ENCODE results near the gene ITGA2B. TPM values are rescaled to one million over a fixed set of nuclear protein-coding genes. Genes with fewer than 3 reads are reported as not detected.

Gene ITGA2B
- total RNA-seq, 1 donor from 2014 or later, result 0.86 TPM

DNA sequence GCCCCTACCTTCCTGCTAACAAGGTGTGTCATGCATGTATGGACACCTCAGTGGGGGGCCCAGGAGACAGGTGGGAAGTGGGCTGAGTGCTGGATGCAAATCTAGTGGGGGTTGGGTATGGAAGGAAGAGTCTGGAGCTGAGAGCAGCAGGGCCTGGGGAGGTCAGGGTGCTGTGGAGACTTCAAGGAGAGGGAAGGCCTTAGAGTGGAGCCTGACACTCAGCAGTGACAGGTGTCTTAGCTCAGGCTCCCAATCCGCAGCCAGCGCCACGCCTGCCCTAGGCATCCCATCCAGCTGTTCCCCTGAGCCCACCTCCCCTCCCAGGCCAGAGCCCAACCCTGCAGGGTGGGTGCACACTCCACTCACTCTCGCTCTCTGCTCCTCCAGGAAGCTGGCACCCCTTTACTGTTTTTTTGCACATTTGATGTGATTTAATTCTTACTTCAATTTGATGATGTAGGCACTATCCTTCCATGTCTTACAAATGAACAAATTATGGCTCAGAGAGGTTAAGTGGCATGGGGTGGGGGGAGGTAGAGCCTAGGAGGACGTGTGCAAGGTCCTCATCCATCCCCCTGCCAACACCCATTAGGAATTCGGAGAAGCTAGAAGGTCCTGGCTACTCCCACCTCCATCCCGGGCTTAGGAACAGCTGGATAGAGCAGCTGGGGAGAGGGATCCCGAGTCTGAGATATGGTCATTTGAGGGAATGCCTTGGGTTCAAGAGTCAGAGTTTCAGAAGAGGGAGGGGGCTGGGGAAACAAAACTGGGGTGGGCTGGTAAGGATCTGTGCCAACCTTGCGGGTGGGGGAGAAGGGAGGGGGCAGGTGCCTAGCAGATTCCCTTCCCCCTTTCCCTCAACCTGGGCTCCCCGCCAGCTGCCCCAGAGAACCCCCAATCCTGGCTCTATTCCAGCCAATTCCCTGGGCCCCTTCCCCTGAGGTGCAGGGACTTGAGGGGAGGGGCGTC lies 27.9 kb downstream of the ITGA2B start:
- Mint-ChIP-seq H3K9me3 (ENCODE audit: unreplicated experiment) (no peaks in the 10 kb centered on the region), H3K27ac (ENCODE audit: unreplicated experiment) (no peak overlapping the region), H3K4me3 (ENCODE audit: unreplicated experiment) (no peak overlapping the region), H3K27me3 (ENCODE audit: unreplicated experiment) (peaks cover 17% of the 10 kb centered on the region), H3K4me1 (ENCODE audit: unreplicated experiment) (peaks cover 17% of the 10 kb centered on the region), H3K36me3 (ENCODE audit: unreplicated experiment) (no peaks in the 10 kb centered on the region)
- TF ChIP-seq, protein P1, sequence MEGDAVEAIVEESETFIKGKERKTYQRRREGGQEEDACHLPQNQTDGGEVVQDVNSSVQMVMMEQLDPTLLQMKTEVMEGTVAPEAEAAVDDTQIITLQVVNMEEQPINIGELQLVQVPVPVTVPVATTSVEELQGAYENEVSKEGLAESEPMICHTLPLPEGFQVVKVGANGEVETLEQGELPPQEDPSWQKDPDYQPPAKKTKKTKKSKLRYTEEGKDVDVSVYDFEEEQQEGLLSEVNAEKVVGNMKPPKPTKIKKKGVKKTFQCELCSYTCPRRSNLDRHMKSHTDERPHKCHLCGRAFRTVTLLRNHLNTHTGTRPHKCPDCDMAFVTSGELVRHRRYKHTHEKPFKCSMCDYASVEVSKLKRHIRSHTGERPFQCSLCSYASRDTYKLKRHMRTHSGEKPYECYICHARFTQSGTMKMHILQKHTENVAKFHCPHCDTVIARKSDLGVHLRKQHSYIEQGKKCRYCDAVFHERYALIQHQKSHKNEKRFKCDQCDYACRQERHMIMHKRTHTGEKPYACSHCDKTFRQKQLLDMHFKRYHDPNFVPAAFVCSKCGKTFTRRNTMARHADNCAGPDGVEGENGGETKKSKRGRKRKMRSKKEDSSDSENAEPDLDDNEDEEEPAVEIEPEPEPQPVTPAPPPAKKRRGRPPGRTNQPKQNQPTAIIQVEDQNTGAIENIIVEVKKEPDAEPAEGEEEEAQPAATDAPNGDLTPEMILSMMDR (IDR thresholded peaks at IDR 0.05), result no peak
- DNase-seq (ENCODE audit: extremely low spot score, unreplicated experiment), result no peak

DNA sequence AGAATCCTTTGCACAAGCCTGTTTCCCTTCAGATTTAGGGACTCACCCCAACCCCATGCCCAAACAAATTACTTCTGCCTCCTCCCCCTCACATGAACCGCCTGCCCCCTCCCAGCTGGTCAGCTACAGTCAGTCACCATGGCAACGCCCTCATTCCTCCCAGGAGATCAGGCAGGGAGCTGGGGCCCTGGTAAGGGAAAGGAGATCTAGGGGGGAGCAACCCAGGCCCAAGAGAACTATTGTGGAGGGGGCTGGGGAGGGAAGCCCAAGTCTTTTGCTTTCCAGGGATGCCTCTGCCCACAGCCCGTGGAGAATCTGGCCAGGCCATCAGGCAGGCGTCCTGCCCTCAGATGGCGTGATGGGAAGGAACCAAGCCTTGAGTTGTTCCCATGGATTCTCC lies 28.6 kb downstream of the ITGA2B start:
- Mint-ChIP-seq H3K27me3 (ENCODE audit: unreplicated experiment) (peaks cover 9% of the 10 kb centered on the region), H3K4me1 (ENCODE audit: unreplicated experiment) (peaks cover 17% of the 10 kb centered on the region), H3K27ac (ENCODE audit: unreplicated experiment) (no peak overlapping the region), H3K36me3 (ENCODE audit: unreplicated experiment) (no peaks in the 10 kb centered on the region), H3K4me3 (ENCODE audit: unreplicated experiment) (no peak overlapping the region), H3K9me3 (ENCODE audit: unreplicated experiment) (no peaks in the 10 kb centered on the region)
- DNase-seq (ENCODE audit: extremely low spot score, unreplicated experiment), result no peak
- TF ChIP-seq, protein P1 (IDR thresholded peaks at IDR 0.05), result no peak

DNA sequence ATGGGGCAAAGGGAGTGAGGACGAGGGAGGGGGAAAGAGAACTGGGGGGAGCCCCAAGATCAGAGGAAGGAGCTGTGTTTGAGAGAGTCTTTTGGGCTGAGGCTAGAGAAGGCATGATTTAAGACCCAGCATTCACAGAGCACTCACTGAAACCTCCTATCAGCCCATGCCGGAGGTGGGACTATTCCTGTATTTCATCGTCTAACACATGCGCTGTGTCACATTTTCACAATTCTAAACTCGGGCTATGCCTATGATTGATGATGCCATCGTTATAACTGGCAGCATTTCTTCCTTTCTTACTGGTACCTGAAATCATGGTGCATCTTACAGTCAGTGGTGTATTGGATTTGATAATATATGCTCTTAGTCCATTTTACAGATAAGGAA lies 29.3 kb downstream of the ITGA2B start:
- TF ChIP-seq, protein P1 (IDR thresholded peaks at IDR 0.05), result no peak
- Mint-ChIP-seq H3K9me3 (ENCODE audit: unreplicated experiment) (no peaks in the 10 kb centered on the region), H3K27me3 (ENCODE audit: unreplicated experiment) (peaks cover 4% of the 10 kb centered on the region), H3K36me3 (ENCODE audit: unreplicated experiment) (no peaks in the 10 kb centered on the region), H3K4me3 (ENCODE audit: unreplicated experiment) (no peak overlapping the region), H3K4me1 (ENCODE audit: unreplicated experiment) (peaks cover 17% of the 10 kb centered on the region), H3K27ac (ENCODE audit: unreplicated experiment) (no peak overlapping the region)
- no peak for DNase-seq (ENCODE audit: extremely low spot score, unreplicated experiment)

DNA sequence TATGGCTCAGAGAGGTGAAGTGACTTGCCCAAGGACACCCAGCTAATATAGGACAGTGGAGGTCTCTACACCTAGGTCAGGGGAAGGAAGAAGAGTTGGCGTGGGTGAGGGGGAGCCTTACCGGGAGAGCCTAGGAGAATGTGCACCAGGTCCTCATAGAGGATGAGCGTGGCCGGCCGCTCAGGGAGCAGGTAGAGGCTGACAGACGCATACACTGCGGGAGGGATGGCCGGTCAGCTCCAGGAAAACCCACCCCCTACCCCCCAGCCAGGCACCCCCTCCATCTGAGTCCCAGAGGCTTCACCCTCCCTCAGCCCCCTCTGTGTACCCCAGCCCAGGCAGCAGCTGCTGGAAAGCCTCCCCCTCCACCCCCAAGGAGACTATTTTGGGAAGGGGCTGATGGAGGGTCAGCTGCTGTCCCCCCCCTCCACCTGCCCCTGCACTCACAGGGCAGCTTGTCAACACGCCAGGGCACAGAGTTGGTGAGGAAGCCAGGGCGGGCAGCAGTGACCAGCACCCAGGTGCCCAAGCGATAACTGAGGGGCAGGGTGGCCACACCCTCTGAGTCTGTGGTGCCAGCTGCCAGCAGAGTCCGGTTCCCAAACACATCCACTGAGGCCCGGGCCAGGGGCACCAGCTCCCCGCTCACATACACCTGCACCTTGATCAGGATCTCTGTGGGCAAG lies 29.8 kb downstream of the ITGA2B start:
- no peak overlapping the region for H3K4me3 Mint-ChIP-seq (ENCODE audit: unreplicated experiment)
- no peak overlapping the region for H3K27ac Mint-ChIP-seq (ENCODE audit: unreplicated experiment)
- no peak for DNase-seq (ENCODE audit: extremely low spot score, unreplicated experiment)

More for the DNA sequence above, 29.8 kb downstream of the ITGA2B start:
- Mint-ChIP-seq H3K4me1 (ENCODE audit: unreplicated experiment) (peaks cover 17% of the 10 kb centered on the region), H3K9me3 (ENCODE audit: unreplicated experiment) (no peaks in the 10 kb centered on the region), H3K36me3 (ENCODE audit: unreplicated experiment) (no peaks in the 10 kb centered on the region), H3K27me3 (ENCODE audit: unreplicated experiment) (no peaks in the 10 kb centered on the region)
- TF ChIP-seq, protein P1 (IDR thresholded peaks at IDR 0.05), result no peak
